WTC11 (cell line): ENCODE results near the gene CLCN4. TPM values are rescaled to one million over a fixed set of nuclear protein-coding genes. Genes with fewer than 3 reads are reported as not detected.

Source experiments
- ATAC-seq: fragments of 200-7000 bp; cut with Tn5 transposase; 2 replicates; pipeline ENCODE4 v1.10.0; 2021; ENCODE audit warnings: mild to moderate bottlenecking, moderate library complexity
- CTCF ChIA-PET: fragments of 300-600 bp; sonication (Branson Sonifier 250); formaldehyde crosslinking; loops from one replicate; lab custom pipeline; 2021; ENCODE audit warnings: antibody characterized with exemption; lab: Charles Lee
- POLR2A ChIA-PET: fragments of 350-600 bp; sonication (Branson Sonifier 250); formaldehyde crosslinking; loops from one replicate; lab custom pipeline; 2021; ENCODE audit warnings: antibody characterized with exemption; lab: Charles Lee
- DNase-seq: peaks from one replicate; pipeline ENCODE4 v3.0.0; 2021; ENCODE audit warnings: low spot score
- H3K27ac Mint-ChIP-seq: 2 replicates; pipeline ENCODE4 v1.8.0; 2021; ENCODE audit warnings: mixed read lengths
- H3K27me3 Mint-ChIP-seq: 2 replicates; pipeline ENCODE4 v1.8.0; 2021; ENCODE audit warnings: low read depth, mild to moderate bottlenecking, moderate library complexity, mixed read lengths
- H3K36me3 Mint-ChIP-seq: 2 replicates; pipeline ENCODE4 v1.8.0; 2021; ENCODE audit warnings: mixed read lengths
- H3K4me1 Mint-ChIP-seq: 2 replicates; pipeline ENCODE4 v1.8.0; 2022; ENCODE audit warnings: mixed read lengths
- H3K4me3 Mint-ChIP-seq: 2 replicates; pipeline ENCODE4 v1.8.0; 2021; ENCODE audit warnings: mild to moderate bottlenecking, moderate library complexity, mixed read lengths
- H3K9me3 Mint-ChIP-seq: 2 replicates; pipeline ENCODE4 v1.8.0; 2021; ENCODE audit warnings: mixed read lengths
- CDX4 ChIP-seq: fragments of 250-450 bp; sonication (Bioruptor Pico); IDR thresholded peaks from 2 replicates; pipeline ENCODE4 v1.9.0; 2021; ENCODE audit warnings: moderate library complexity, mild to moderate bottlenecking, inconsistent platforms, borderline replicate concordance
- GTF2I ChIP-seq: fragments of 250-450 bp; sonication (Bioruptor Pico); conservative IDR thresholded peaks from 2 replicates; pipeline ENCODE4 v1.4.0; 2021; ENCODE audit warnings: mild to moderate bottlenecking
- HMGA2 ChIP-seq: fragments of 250-450 bp; sonication (Bioruptor Pico); IDR thresholded peaks from 2 replicates; pipeline ENCODE4 v1.4.0; 2021; ENCODE audit warnings: mild to moderate bottlenecking, moderate library complexity
- HMGXB4 ChIP-seq: sonication (generic); formaldehyde crosslinking; IDR thresholded peaks from 2 replicates; pipeline ENCODE4 v1.8.1; 2023; ENCODE audit warnings: mild to moderate bottlenecking, moderate library complexity, missing genetic modification reagents
- JUN ChIP-seq: sonication (generic); formaldehyde crosslinking; IDR thresholded peaks from 2 replicates; pipeline ENCODE4 v1.8.0; 2023; ENCODE audit warnings: mild to moderate bottlenecking, missing genetic modification reagents
- MXD4 ChIP-seq: fragments of 250-450 bp; sonication (Bioruptor Pico); IDR thresholded peaks from 2 replicates; pipeline ENCODE4 v1.8.0; 2021; ENCODE audit warnings: mild to moderate bottlenecking, moderate library complexity, borderline replicate concordance
- MYBL2 ChIP-seq: sonication (generic); formaldehyde crosslinking; IDR thresholded peaks from 2 replicates; pipeline ENCODE4 v1.8.1; 2023; ENCODE audit warnings: mild to moderate bottlenecking, moderate library complexity, missing genetic modification reagents
- PRDM15 ChIP-seq: sonication (generic); formaldehyde crosslinking; IDR thresholded peaks from 2 replicates; pipeline ENCODE4 v1.8.0; 2022; ENCODE audit warnings: missing genetic modification reagents
- TEAD4 ChIP-seq: sonication (generic); formaldehyde crosslinking; IDR thresholded peaks from 2 replicates; pipeline ENCODE4 v1.8.0; 2022; ENCODE audit warnings: mild to moderate bottlenecking, missing genetic modification reagents
- USF2 ChIP-seq: sonication (generic); formaldehyde crosslinking; IDR thresholded peaks from 2 replicates; pipeline ENCODE4 v1.8.1; 2023; ENCODE audit warnings: mild to moderate bottlenecking, missing genetic modification reagents, moderate library complexity
- ZBTB21 ChIP-seq: sonication (generic); formaldehyde crosslinking; IDR thresholded peaks from 2 replicates; pipeline ENCODE4 v1.8.1; 2023; ENCODE audit warnings: mild to moderate bottlenecking, missing genetic modification reagents, borderline replicate concordance
- ZNF317 ChIP-seq: sonication (generic); formaldehyde crosslinking; IDR thresholded peaks from 2 replicates; pipeline ENCODE4 v1.8.1; 2023; ENCODE audit warnings: low read depth, mild to moderate bottlenecking, moderate library complexity, missing genetic modification reagents, borderline replicate concordance
- ZNF423 ChIP-seq: fragments of 250-450 bp; sonication (Bioruptor Pico); IDR thresholded peaks from 2 replicates; pipeline ENCODE4 v2.1.2; 2022; ENCODE audit warnings: mild to moderate bottlenecking, moderate library complexity
- total RNA-seq: library from RNA; stranded (reverse); gene quantifications from 3 replicates; pipeline ENCODE4 v1.2.3, GENCODE V29; 2021
- TF ChIP-seq, protein P1 (sequence below): sonication (generic); formaldehyde crosslinking; IDR thresholded peaks from 2 replicates; pipeline ENCODE4 v1.8.1; 2022; ENCODE audit warnings: mild to moderate bottlenecking, missing genetic modification reagents, moderate library complexity, borderline replicate concordance
- TF ChIP-seq, protein P2 (sequence below): sonication (generic); formaldehyde crosslinking; conservative IDR thresholded peaks from 2 replicates; pipeline ENCODE4 v1.8.1; 2023; ENCODE audit warnings: mild to moderate bottlenecking, low read depth, missing genetic modification reagents, moderate library complexity
- TF ChIP-seq, protein P3 (sequence below): sonication (generic); formaldehyde crosslinking; IDR thresholded peaks from 2 replicates; pipeline ENCODE4 v1.8.0; 2022; ENCODE audit warnings: mild to moderate bottlenecking, missing genetic modification reagents

Gene CLCN4
- total RNA-seq, 1 experiment from 2014 or later = 8.9 TPM

DNA sequence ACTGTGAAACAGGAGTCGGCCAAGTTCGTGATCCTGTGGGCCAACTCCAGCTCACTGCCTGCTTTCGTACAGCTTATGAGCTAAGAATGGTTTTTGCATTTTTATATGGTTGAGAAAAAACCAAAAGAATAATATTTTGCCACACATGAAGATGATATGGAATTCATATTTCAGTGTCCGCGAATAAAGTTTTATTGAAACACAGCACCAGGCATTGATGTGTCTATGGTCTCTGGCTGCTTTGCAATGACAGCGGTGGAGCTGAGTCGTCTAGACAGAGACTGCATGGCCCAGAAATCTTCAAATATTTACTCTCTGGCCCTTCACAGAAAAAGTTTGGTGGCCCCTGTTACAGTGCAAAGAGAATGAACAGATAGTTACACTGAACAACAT lies 20.2 kb downstream of the CLCN4 start:
- CTCF ChIA-PET = no interaction called here
- no peak for TF ChIP-seq JUN (CRISPR knock-in tag)
- no peak for TF ChIP-seq USF2 (CRISPR knock-in tag)
- no peak for TF ChIP-seq ZNF317 (CRISPR knock-in tag)
- no peak for TF ChIP-seq TEAD4
- no peak for TF ChIP-seq ZBTB21
- TF ChIP-seq, protein P1, sequence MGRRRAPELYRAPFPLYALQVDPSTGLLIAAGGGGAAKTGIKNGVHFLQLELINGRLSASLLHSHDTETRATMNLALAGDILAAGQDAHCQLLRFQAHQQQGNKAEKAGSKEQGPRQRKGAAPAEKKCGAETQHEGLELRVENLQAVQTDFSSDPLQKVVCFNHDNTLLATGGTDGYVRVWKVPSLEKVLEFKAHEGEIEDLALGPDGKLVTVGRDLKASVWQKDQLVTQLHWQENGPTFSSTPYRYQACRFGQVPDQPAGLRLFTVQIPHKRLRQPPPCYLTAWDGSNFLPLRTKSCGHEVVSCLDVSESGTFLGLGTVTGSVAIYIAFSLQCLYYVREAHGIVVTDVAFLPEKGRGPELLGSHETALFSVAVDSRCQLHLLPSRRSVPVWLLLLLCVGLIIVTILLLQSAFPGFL (CRISPR knock-in tag) = no peak
- TF ChIP-seq MXD4 (CRISPR knock-in tag) = no peak
- TF ChIP-seq, protein P2, sequence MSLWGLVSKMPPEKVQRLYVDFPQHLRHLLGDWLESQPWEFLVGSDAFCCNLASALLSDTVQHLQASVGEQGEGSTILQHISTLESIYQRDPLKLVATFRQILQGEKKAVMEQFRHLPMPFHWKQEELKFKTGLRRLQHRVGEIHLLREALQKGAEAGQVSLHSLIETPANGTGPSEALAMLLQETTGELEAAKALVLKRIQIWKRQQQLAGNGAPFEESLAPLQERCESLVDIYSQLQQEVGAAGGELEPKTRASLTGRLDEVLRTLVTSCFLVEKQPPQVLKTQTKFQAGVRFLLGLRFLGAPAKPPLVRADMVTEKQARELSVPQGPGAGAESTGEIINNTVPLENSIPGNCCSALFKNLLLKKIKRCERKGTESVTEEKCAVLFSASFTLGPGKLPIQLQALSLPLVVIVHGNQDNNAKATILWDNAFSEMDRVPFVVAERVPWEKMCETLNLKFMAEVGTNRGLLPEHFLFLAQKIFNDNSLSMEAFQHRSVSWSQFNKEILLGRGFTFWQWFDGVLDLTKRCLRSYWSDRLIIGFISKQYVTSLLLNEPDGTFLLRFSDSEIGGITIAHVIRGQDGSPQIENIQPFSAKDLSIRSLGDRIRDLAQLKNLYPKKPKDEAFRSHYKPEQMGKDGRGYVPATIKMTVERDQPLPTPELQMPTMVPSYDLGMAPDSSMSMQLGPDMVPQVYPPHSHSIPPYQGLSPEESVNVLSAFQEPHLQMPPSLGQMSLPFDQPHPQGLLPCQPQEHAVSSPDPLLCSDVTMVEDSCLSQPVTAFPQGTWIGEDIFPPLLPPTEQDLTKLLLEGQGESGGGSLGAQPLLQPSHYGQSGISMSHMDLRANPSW (CRISPR knock-in tag) = no peak
- no peak for TF ChIP-seq HMGA2 (CRISPR knock-in tag)
- no peak for TF ChIP-seq ZNF423 (CRISPR knock-in tag)
- TF ChIP-seq, protein P3, sequence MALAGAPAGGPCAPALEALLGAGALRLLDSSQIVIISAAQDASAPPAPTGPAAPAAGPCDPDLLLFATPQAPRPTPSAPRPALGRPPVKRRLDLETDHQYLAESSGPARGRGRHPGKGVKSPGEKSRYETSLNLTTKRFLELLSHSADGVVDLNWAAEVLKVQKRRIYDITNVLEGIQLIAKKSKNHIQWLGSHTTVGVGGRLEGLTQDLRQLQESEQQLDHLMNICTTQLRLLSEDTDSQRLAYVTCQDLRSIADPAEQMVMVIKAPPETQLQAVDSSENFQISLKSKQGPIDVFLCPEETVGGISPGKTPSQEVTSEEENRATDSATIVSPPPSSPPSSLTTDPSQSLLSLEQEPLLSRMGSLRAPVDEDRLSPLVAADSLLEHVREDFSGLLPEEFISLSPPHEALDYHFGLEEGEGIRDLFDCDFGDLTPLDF (CRISPR knock-in tag) = no peak
- TF ChIP-seq GTF2I (CRISPR knock-in tag) = no peak
- no peak for TF ChIP-seq PRDM15 (CRISPR knock-in tag)
- TF ChIP-seq, all 79 proteins: peak for 0
- H3K27me3 Mint-ChIP-seq = no peaks in the 10 kb centered on the region
- H3K4me1 Mint-ChIP-seq = peaks cover 35% of the 10 kb centered on the region
- no peak for ATAC-seq
- no peak overlapping the region for H3K4me3 Mint-ChIP-seq
- no peak overlapping the region for H3K27ac Mint-ChIP-seq
- no peak for DNase-seq
- no peaks in the 10 kb centered on the region for H3K36me3 Mint-ChIP-seq
- no peaks in the 10 kb centered on the region for H3K9me3 Mint-ChIP-seq
- POLR2A ChIA-PET = no interaction called here

DNA sequence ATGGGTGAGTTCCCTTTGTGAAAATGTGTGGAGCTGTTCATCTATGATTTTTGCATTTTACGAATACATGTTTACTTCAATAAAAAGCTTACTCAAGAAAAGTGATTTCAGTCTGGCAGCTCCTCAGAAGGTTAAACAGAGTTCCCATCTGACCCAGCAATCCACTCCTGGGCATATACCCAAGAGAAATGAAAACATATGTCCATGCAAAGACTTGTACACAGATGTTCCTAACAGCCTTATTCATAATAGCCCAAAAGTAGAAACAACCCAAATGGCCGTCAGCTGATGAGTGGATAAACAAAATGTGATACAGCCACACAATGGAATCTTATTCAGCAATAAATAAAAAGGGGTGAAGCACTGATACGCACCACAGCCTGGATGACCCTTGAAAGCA lies 20.8 kb downstream of the CLCN4 start:
- no peak for ATAC-seq
- ChIA-PET POLR2A (interaction anchor here (0.6 kb wide), 1 partner anchor 40 kb away, joined by 5 read pairs; no protein-coding TSS in a partner anchor), CTCF (no interaction called here)
- Mint-ChIP-seq H3K9me3 (no peaks in the 10 kb centered on the region), H3K4me1 (peaks cover 29% of the 10 kb centered on the region), H3K36me3 (no peaks in the 10 kb centered on the region), H3K4me3 (no peak overlapping the region), H3K27me3 (no peaks in the 10 kb centered on the region), H3K27ac (no peak overlapping the region)
- DNase-seq = no peak
- no peak for TF ChIP-seq MYBL2 (CRISPR knock-in tag)
- TF ChIP-seq PRDM15 (CRISPR knock-in tag) = no peak
- no peak for TF ChIP-seq HMGXB4
- no peak for TF ChIP-seq MXD4 (CRISPR knock-in tag)
- TF ChIP-seq ZBTB21 = no peak
- no peak for TF ChIP-seq CDX4 (CRISPR knock-in tag)
